Adrenal gland (tissue), 12 donors: ENCODE data around the gene TOGARAM2. TPM values are rescaled to one million over a fixed set of nuclear protein-coding genes. Genes with fewer than 3 reads are reported as not detected.

ENCODE experiments used
- DNase-seq, 7 donors: peaks; one replicate each; pipeline ENCODE4 v3.0.0-alpha.2; 2019 to 2020
- H3K27ac ChIP-seq, 5 donors: fragments of 200-600 bp; sonication (generic) in 4 of 5; 1 replicate in 3 of 5; 2 replicates in 2 of 5; pipeline versions ENCODE4 v1.5.1 to v1.8.0; 2016 to 2020; ENCODE audit warnings: mild to moderate bottlenecking in 1 of 5
- H3K27me3 ChIP-seq: fragments of 200-600 bp; 2 replicates; pipeline ENCODE4 v1.8.0; 2021
- H3K36me3 ChIP-seq, 2 donors: fragments of 200-600 bp; replicated peaks in 1 of 2; 1 replicate in 1 of 2; 2 replicates in 1 of 2; pipeline versions ENCODE4 v1.5.1 to v1.8.0; 2018 to 2022
- H3K4me1 ChIP-seq, 2 donors: fragments of 200-600 bp; replicated peaks in 1 of 2; 1 replicate in 1 of 2; 2 replicates in 1 of 2; pipeline versions ENCODE4 v1.5.1 to v1.8.0; 2018 to 2021
- H3K4me3 ChIP-seq, 4 donors: fragments of 200-600 bp; sonication (generic) in 3 of 4; one replicate each; pipeline ENCODE4 v1.5.1; 2016 to 2018
- H3K9me3 ChIP-seq, 3 donors: fragments of 200-600 bp; sonication (generic) in 1 of 3; replicated peaks in 1 of 3; 1 replicate in 2 of 3; 2 replicates in 1 of 3; pipeline versions ENCODE4 v1.5.1 to v1.8.0; 2016 to 2021
- POLR2A ChIP-seq, 2 donors: fragments of 450-650 bp; IDR thresholded peaks; one replicate each; pipeline ENCODE4 v1.6.1; 2017; ENCODE audit warnings: antibody characterized with exemption in 2 of 2, mild to moderate bottlenecking in 2 of 2, moderate library complexity in 1 of 2
- WGBS, 4 donors: extraction: QIAGEN DNeasy Blood & Tissue Kit in 2 of 4; methylation state at CpG; one replicate each; pipeline versions ENCODE4 v1.1.5 to v1.1.7; 2013 to 2017; 5-methylcytosine and 5-hydroxymethylcytosine counted together
- intact Hi-C, 2 donors: fragments of 100-400 bp; cut with DNase I; formaldehyde crosslinking; loops; one replicate each; pipeline versions ENCODE4 v1.14.1 to v1.15.0; 2022 to 2023
- polyA plus RNA-seq, 3 donors: library from polyadenylated mRNA; stranded (reverse); fragments of 200-250 nt in 2 of 3; fragments of 350-450 nt in 1 of 3; fragmentation: Illumina TruSeq in 1 of 3; extraction: RNeasy Lipid Tissue Mini Kit (QIAGEN cat#74804) in 1 of 3; gene quantifications; one replicate each; pipeline ENCODE4 v1.2.3, GENCODE V29; 2013 to 2014
- total RNA-seq, 9 donors: library from RNA; depleted of rRNA in 4 of 9; stranded (reverse); fragments of >200 nt in 4 of 9; fragments of 120-200 nt in 1 of 9; fragmentation: NEBNext Ultra II Directional in 1 of 9; extraction: Animal tissue kit (Norgen Biotek cat#: 25700) in 1 of 9; gene quantifications; one replicate each; pipeline versions ENCODE4 v1.1.0 to v1.2.4, GENCODE V29; 2013 to 2023
- TF ChIP-seq, protein P1 (sequence below), 6 experiments: fragments of 450-650 bp in 4 of 6; fragments of 200-600 bp in 2 of 6; sonication (generic) in 1 of 6; IDR thresholded peaks; 1 replicate in 5 of 6; 2 replicates in 1 of 6; pipeline versions ENCODE4 v1.5.1 to v1.8.0; 2016 to 2021; ENCODE audit warnings: antibody characterized with exemption in 6 of 6, mild to moderate bottlenecking in 2 of 6, moderate library complexity in 1 of 6
- donor health status: healthy with polysubstance abuse.
- donor health status: Bipolar disorder and iron deficiency.
- donor health status: DM: yes; HTN: yes; CAD: no.
- donor health status: DM: no; HTN: no; CAD: no.
- donor health status: DM: no; HTN: no; CAD: no.
- donor health status: DM: yes; HTN: yes; CAD: no.

TOGARAM2 gene
- total and polyA plus RNA-seq, 12 donors: under 0.01 to 26.4 (median 1.1) TPM

DNA sequence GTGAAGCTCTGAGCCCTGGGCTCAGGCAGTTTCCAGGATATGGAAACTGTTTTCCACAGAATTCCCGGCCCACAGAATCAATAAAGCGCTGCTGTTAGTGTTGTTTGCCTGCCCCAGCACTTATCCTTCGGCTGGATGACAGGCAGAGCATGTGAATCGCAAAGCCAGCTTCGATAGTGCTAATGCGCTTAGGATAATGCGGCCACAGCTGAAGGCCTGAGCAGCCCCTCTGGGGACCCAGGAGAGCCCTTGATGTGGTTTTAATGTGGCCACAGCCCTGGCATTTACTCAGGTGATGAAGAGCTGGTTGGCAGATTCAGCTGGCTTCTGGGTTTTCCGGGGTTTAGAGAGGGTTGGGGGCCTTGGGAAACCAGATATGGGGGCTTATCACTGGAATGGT lies 69.5 kb downstream of the TOGARAM2 start:
- 87 to 92% (median 89%) methylated on average over 6 to 8 of the region's 8 CpGs for WGBS, 4 donors
- DNase-seq: no peak
- Histone ChIP-seq H3K27me3 (no peaks in the 10 kb centered on the region), H3K4me3 (no peak overlapping the region), H3K9me3 (no peaks in the 10 kb centered on the region), H3K4me1 (no peaks in the 10 kb centered on the region), H3K27ac (no peak overlapping the region), H3K36me3 (no peaks in the 10 kb centered on the region)
- intact Hi-C loops: no loop called here
- TF ChIP-seq, protein P1, sequence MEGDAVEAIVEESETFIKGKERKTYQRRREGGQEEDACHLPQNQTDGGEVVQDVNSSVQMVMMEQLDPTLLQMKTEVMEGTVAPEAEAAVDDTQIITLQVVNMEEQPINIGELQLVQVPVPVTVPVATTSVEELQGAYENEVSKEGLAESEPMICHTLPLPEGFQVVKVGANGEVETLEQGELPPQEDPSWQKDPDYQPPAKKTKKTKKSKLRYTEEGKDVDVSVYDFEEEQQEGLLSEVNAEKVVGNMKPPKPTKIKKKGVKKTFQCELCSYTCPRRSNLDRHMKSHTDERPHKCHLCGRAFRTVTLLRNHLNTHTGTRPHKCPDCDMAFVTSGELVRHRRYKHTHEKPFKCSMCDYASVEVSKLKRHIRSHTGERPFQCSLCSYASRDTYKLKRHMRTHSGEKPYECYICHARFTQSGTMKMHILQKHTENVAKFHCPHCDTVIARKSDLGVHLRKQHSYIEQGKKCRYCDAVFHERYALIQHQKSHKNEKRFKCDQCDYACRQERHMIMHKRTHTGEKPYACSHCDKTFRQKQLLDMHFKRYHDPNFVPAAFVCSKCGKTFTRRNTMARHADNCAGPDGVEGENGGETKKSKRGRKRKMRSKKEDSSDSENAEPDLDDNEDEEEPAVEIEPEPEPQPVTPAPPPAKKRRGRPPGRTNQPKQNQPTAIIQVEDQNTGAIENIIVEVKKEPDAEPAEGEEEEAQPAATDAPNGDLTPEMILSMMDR (IDR thresholded peaks at IDR 0.05): no peak
- no peak for TF ChIP-seq POLR2A (IDR thresholded peaks at IDR 0.05)

DNA sequence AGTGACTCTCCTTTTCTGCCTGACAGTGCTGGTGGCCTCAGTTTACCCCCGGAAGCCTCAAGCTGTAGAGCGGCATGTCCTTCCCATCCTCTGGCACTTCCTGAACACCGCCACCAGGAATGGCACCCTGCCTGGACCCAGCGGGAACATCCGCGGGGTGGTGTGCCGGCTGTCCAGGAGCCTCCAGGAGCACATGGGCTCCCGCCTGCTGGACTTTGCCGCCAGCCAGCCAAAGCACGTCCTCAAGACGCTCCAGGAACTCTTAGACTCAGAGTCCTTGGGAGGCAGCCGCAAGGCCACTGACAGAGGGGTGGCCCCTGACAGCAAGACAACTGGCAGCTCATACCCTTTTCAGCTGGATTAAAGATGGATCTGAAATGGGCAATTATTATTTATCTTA lies 70.6 kb downstream of the TOGARAM2 start:
- no peaks in the 10 kb centered on the region for H3K36me3 ChIP-seq
- H3K27ac ChIP-seq: no peak overlapping the region
- no peak for TF ChIP-seq POLR2A (IDR thresholded peaks at IDR 0.05)
- TF ChIP-seq, protein P1 (IDR thresholded peaks at IDR 0.05): no peak
- H3K9me3 ChIP-seq: no peaks in the 10 kb centered on the region
- WGBS, 4 donors: 75 to 98% (median 89%) methylated on average over 5 to 12 of the region's 12 CpGs
- no peak for DNase-seq
- intact Hi-C loops: no loop called here
- no peaks in the 10 kb centered on the region for H3K27me3 ChIP-seq
- no peak overlapping the region for H3K4me3 ChIP-seq
- no peaks in the 10 kb centered on the region for H3K4me1 ChIP-seq

DNA sequence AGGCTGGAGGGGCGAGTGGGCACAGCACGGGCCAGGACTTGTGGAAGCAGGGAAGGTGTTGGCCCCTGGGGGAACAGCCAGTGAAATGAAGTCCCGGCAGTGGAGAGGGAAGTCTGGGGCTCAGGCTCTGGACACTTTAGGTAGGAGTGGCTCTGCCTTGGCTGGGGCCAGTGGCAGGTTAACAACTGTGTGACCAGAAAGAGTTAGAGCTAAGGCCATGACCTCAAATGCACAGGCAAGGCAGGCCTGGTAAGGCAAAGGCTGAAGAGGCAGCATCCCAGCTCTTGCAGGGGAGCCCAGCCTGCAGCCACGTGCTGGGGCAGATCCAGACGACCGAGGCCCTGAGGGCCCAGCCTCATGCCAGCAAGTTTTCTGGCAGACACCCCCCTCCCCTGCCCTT lies 71.7 kb downstream of the TOGARAM2 start:
- H3K36me3 ChIP-seq: no peaks in the 10 kb centered on the region
- H3K9me3 ChIP-seq: no peaks in the 10 kb centered on the region
- TF ChIP-seq, protein P1 (IDR thresholded peaks at IDR 0.05): no peak
- TF ChIP-seq POLR2A (IDR thresholded peaks at IDR 0.05): no peak
- no peaks in the 10 kb centered on the region for H3K27me3 ChIP-seq
- 71 to 83% (median 81%) methylated on average over 6 of the region's 6 CpGs for WGBS, 4 donors
- H3K4me3 ChIP-seq: no peak overlapping the region
- no peaks in the 10 kb centered on the region for H3K4me1 ChIP-seq
- no peak for DNase-seq
- no peak overlapping the region for H3K27ac ChIP-seq
- intact Hi-C loops: no loop called here

DNA sequence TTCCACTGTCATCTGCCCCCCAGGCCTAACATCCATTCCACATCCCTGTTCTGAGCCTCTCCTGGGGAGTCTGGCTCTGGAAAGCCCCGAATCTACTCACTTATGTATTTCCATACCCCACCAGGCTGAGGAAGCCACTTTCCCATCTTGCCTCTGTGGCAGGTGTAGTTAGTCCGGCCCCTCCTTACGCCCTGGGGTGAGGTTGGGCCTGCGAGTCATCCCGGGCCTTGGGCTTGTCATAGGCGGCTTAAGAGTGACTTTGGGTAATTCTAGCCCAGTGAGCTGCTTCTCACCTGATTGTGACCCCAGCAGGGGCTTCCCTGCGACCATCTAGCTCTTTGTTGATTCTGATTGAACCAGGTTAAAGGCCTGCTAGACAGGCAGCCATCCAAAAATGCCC lies 72.1 kb downstream of the TOGARAM2 start:
- H3K9me3 ChIP-seq: no peaks in the 10 kb centered on the region
- H3K4me3 ChIP-seq: no peak overlapping the region
- peak in 1 of 7 donors; percentile 33 for DNase-seq
- 52 to 93% (median 84%) methylated on average over 7 of the region's 7 CpGs for WGBS, 4 donors
- H3K27me3 ChIP-seq: no peaks in the 10 kb centered on the region
- H3K27ac ChIP-seq: no peak overlapping the region
- TF ChIP-seq, protein P1 (IDR thresholded peaks at IDR 0.05): no peak
- no peak for TF ChIP-seq POLR2A (IDR thresholded peaks at IDR 0.05)
- H3K36me3 ChIP-seq: no peaks in the 10 kb centered on the region
- intact Hi-C loops: no loop called here
- no peaks in the 10 kb centered on the region for H3K4me1 ChIP-seq
